ENCODE data around the gene SERPINC1. TPM values are rescaled to one million over a fixed set of nuclear protein-coding genes. Genes with fewer than 3 reads are reported as not detected.

Gene SERPINC1
- total RNA-seq, 1 donor from 2014 or later: not detected

- Histone ChIP-seq H3K36me3 (no peaks in the 10 kb centered on the region), H3K27ac (no peak overlapping the region), H2AFZ (replicated peaks) (no peak overlapping the region), H3K4me3 (no peak overlapping the region), H3K79me2 (ENCODE audit: low read depth) (no peaks in the 10 kb centered on the region), H3K9me3 (ENCODE audit: low read depth) (no peaks in the 10 kb centered on the region), H3K4me1 (no peaks in the 10 kb centered on the region), H3K4me2 (no peak overlapping the region), H3F3A (ENCODE audit: low read depth) (no peaks in the 10 kb centered on the region), H3K27me3 (no peaks in the 10 kb centered on the region), H3K9ac (no peak overlapping the region), H4K20me1 (ENCODE audit: low read depth) (no peaks in the 10 kb centered on the region)
- Mint-ChIP-seq H3K9me3 (peaks cover 3% of the 10 kb centered on the region), H3K27me3 (ENCODE audit: insufficient read depth, low read depth) (peaks cover 2% of the 10 kb centered on the region), H3K27ac (no peak overlapping the region), H3K4me3 (no peak overlapping the region), H3K4me1 (no peaks in the 10 kb centered on the region), H3K36me3 (peaks cover 3% of the 10 kb centered on the region)
- no peak for TF ChIP-seq EZH2 (IDR thresholded peaks at IDR 0.05)
- TF ChIP-seq EZH2phosphoT487 (IDR thresholded peaks at IDR 0.05): no peak
- TF ChIP-seq CTCF (IDR thresholded peaks at IDR 0.05): no peak
- no peak for DNase-seq (ENCODE audit: low spot score)
Measured at GRCh38 chr1:173903827-173904531, 13.1 kb downstream of the SERPINC1 start.

GRCh38 chr1:173900992-173901391 is 16.1 kb downstream of the SERPINC1 start:
- Histone ChIP-seq H3K79me2 (ENCODE audit: low read depth) (no peaks in the 10 kb centered on the region), H3K4me2 (no peak overlapping the region), H3F3A (ENCODE audit: low read depth) (no peaks in the 10 kb centered on the region), H3K27me3 (no peaks in the 10 kb centered on the region), H2AFZ (replicated peaks) (no peak overlapping the region), H4K20me1 (ENCODE audit: low read depth) (no peaks in the 10 kb centered on the region), H3K36me3 (no peaks in the 10 kb centered on the region), H3K4me1 (no peaks in the 10 kb centered on the region), H3K4me3 (no peak overlapping the region), H3K9ac (no peak overlapping the region), H3K27ac (no peak overlapping the region), H3K9me3 (ENCODE audit: low read depth) (no peaks in the 10 kb centered on the region)
- Mint-ChIP-seq H3K27me3 (ENCODE audit: insufficient read depth, low read depth) (peaks cover 2% of the 10 kb centered on the region), H3K36me3 (peaks cover 5% of the 10 kb centered on the region), H3K4me1 (no peaks in the 10 kb centered on the region), H3K4me3 (no peak overlapping the region), H3K9me3 (peaks cover 3% of the 10 kb centered on the region), H3K27ac (no peak overlapping the region)
- DNase-seq (ENCODE audit: low spot score): no peak
- TF ChIP-seq EZH2 (IDR thresholded peaks at IDR 0.05): no peak
- TF ChIP-seq EZH2phosphoT487 (IDR thresholded peaks at IDR 0.05): no peak
- TF ChIP-seq CTCF (IDR thresholded peaks at IDR 0.05): no peak

GRCh38 chr1:173900427-173900826 is 16.7 kb downstream of the SERPINC1 start:
- no peak overlapping the region for H3K27ac ChIP-seq
- H3K4me2 ChIP-seq: no peak overlapping the region
- H4K20me1 ChIP-seq (ENCODE audit: low read depth): no peaks in the 10 kb centered on the region
- H3K79me2 ChIP-seq (ENCODE audit: low read depth): no peaks in the 10 kb centered on the region
- no peak overlapping the region for H3K27ac Mint-ChIP-seq
- no peak overlapping the region for H3K9ac ChIP-seq
- H3F3A ChIP-seq (ENCODE audit: low read depth): no peaks in the 10 kb centered on the region
- no peak for TF ChIP-seq EZH2 (IDR thresholded peaks at IDR 0.05)
- no peak for TF ChIP-seq CTCF (IDR thresholded peaks at IDR 0.05)
- DNase-seq (ENCODE audit: low spot score): no peak
- H3K4me1 ChIP-seq: no peaks in the 10 kb centered on the region
- no peaks in the 10 kb centered on the region for H3K27me3 ChIP-seq
- peaks cover 2% of the 10 kb centered on the region for H3K36me3 Mint-ChIP-seq
- H2AFZ ChIP-seq (replicated peaks): no peak overlapping the region
- no peaks in the 10 kb centered on the region for H3K9me3 Mint-ChIP-seq
- H3K9me3 ChIP-seq (ENCODE audit: low read depth): no peaks in the 10 kb centered on the region
- H3K4me3 Mint-ChIP-seq: no peak overlapping the region
- H3K36me3 ChIP-seq: no peaks in the 10 kb centered on the region
- no peak overlapping the region for H3K4me3 ChIP-seq
- no peaks in the 10 kb centered on the region for H3K4me1 Mint-ChIP-seq
- peaks cover 2% of the 10 kb centered on the region for H3K27me3 Mint-ChIP-seq (ENCODE audit: insufficient read depth, low read depth)
